HG03354 (cell line): ENCODE measurements around the gene RUFY2.
"Not testable (repeated sequence)": the region's sequence is repeated elsewhere in the genome, so short reads cannot be mapped to it uniquely, and the experiment has no call there.

Experiments
- ATAC-seq: cut with Tn5 transposase; IDR thresholded peaks from one replicate; pipeline ENCODE4 v1.9.1; 2021; ENCODE audit warnings: mild to moderate bottlenecking; ENCODE audit not compliant: unreplicated experiment, poor library complexity, severe bottlenecking

The RUFY2 gene

GRCh38 chr10:68330852-68331454 is 76.1 kb downstream of the RUFY2 start:
- no peak for ATAC-seq

- ATAC-seq: no peak
These were observed 77.6 kb downstream of the RUFY2 start for GRCh38 chr10:68329506-68329861.

GRCh38 chr10:68327889-68328786 is 78.9 kb downstream of the RUFY2 start:
- ATAC-seq: no peak

GRCh38 chr10:68324396-68324795 is 82.7 kb downstream of the RUFY2 start:
- ATAC-seq: not testable (repeated sequence)

GRCh38 chr10:68318331-68319059 is 88.6 kb downstream of the RUFY2 start:
- ATAC-seq: no peak

- no peak for ATAC-seq
These were observed 91.5 kb downstream of the RUFY2 start for GRCh38 chr10:68315582-68315981.

GRCh38 chr10:68314930-68315329 is 92.1 kb downstream of the RUFY2 start:
- ATAC-seq: not testable (repeated sequence)

- no peak for ATAC-seq
These were observed 96.5 kb downstream of the RUFY2 start for GRCh38 chr10:68310531-68310930.

- no peak for ATAC-seq
These were observed 101.2 kb downstream of the RUFY2 start for GRCh38 chr10:68305854-68306253.

GRCh38 chr10:68303849-68304412 is 103.1 kb downstream of the RUFY2 start:
- ATAC-seq: no peak

GRCh38 chr10:68302871-68303270 is 104.2 kb downstream of the RUFY2 start:
- ATAC-seq: no peak

GRCh38 chr10:68302503-68302823 is 104.6 kb downstream of the RUFY2 start:
- ATAC-seq: peak; percentile 5

GRCh38 chr10:68301790-68302502 is 105.1 kb downstream of the RUFY2 start:
- peak; percentile 63 for ATAC-seq

GRCh38 chr10:68301301-68301700 is 105.8 kb downstream of the RUFY2 start:
- ATAC-seq: no peak

GRCh38 chr10:68296843-68297663 is 110.0 kb downstream of the RUFY2 start:
- no peak for ATAC-seq
